ENCODE results near the gene ACP4. TPM values are rescaled to one million over a fixed set of nuclear protein-coding genes. Genes with fewer than 3 reads are reported as not detected.

Gene ACP4
- total and polyA plus RNA-seq, 2 experiments from 2014 or later = not detected

DNA sequence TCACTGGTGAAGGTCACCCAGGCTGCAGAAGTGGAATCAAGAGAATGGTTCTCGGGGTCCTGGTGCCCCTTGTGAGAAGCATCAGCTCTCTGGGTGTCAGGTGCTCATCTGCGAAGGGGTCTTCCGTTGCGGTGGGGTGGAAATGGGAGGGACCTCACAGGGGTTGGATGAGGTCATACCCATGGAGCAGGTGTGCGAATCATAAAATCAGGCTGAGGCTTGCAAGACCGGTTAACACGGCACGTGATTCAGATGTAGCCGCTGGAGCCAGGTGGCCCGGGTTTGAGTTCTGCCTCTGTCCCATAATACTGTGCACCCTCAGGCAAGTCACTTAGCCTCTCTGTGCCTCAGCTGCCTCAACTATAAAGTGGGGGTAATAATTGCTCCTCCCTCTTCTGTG lies 47.1 kb downstream of the ACP4 start:
- H3K9me3 Mint-ChIP-seq = peaks cover 15% of the 10 kb centered on the region
- TF ChIP-seq ZNF331 (CRISPR knock-in tag; IDR thresholded peaks at IDR 0.05; ENCODE audit: low read depth) = no peak
- peaks cover 7% of the 10 kb centered on the region; the same call in 2 of the 3 replicates for H3K4me1 Mint-ChIP-seq
- Histone ChIP-seq H3K27me3 (ENCODE audit: insufficient read depth) (peaks cover 30% of the 10 kb centered on the region), H4K20me1 (replicated peaks; ENCODE audit: insufficient read depth) (no peaks in the 10 kb centered on the region), H3K9me2 (ENCODE audit: insufficient read depth) (0 out of 2 replicates have a peak, but pooled peaks cover 2% of the 10 kb centered on the region), H3K27ac (ENCODE audit: low read depth) (no peak overlapping the region), H3K79me2 (replicated peaks; ENCODE audit: insufficient read depth) (no peaks in the 10 kb centered on the region), H3K4me1 (ENCODE audit: insufficient read depth) (peaks cover 9% of the 10 kb centered on the region), H3K36me3 (ENCODE audit: insufficient read depth) (no peaks in the 10 kb centered on the region), H3K4me2 (no peak overlapping the region), H2AFZ (no peak overlapping the region), H3F3A (replicated peaks; ENCODE audit: low read depth) (0 out of 2 replicates have a peak, but pooled peaks cover 3% of the 10 kb centered on the region), H3K4me3 (no peak overlapping the region)
- H3K4me3 Mint-ChIP-seq = peak overlapping the region; percentile 84; the same call in 1 of the 3 replicates
- H3K36me3 Mint-ChIP-seq (ENCODE audit: low read depth) = no peaks in the 10 kb centered on the region; the same call in 2 of the 3 replicates
- ATAC-seq (no peak), DNase-seq (ENCODE audit: low spot score) (no peak)
- H3K27ac Mint-ChIP-seq = no peak overlapping the region
- H3K27me3 Mint-ChIP-seq (ENCODE audit: insufficient read depth, low read depth, poor library complexity) = peaks cover 24% of the 10 kb centered on the region

- Histone ChIP-seq H2AFZ (peak overlapping the region; percentile 59; the same call in 1 of the 2 replicates), H3F3A (replicated peaks; ENCODE audit: low read depth) (0 out of 2 replicates have a peak, but pooled peaks cover 3% of the 10 kb centered on the region), H3K4me2 (peak overlapping the region; percentile 14; the same call in 1 of the 2 replicates), H3K79me2 (replicated peaks; ENCODE audit: insufficient read depth) (no peaks in the 10 kb centered on the region), H4K20me1 (replicated peaks; ENCODE audit: insufficient read depth) (no peaks in the 10 kb centered on the region), H3K27me3 (ENCODE audit: insufficient read depth) (peaks cover 32% of the 10 kb centered on the region), H3K36me3 (ENCODE audit: insufficient read depth) (no peaks in the 10 kb centered on the region), H3K9me2 (ENCODE audit: insufficient read depth) (0 out of 2 replicates have a peak, but pooled peaks cover 2% of the 10 kb centered on the region), H3K27ac (ENCODE audit: low read depth) (no peak overlapping the region), H3K4me3 (no peak overlapping the region), H3K4me1 (ENCODE audit: insufficient read depth) (peaks cover 9% of the 10 kb centered on the region)
- peak; percentile 7; the same call in 1 of the 3 replicates for ATAC-seq
- no peak for TF ChIP-seq POLR2AphosphoS5 (IDR thresholded peaks at IDR 0.05; ENCODE audit: low read depth)
- TF ChIP-seq ZNF462 (CRISPR knock-in tag; IDR thresholded peaks at IDR 0.05) = no peak
- peak; percentile 45 to 65 for TF ChIP-seq CTCF (conservative IDR thresholded peaks at IDR 0.05; ENCODE audit: low read depth in 2 of 2)
- peak; percentile 65 for DNase-seq (ENCODE audit: low spot score)
- H3K4me1 Mint-ChIP-seq = peaks cover 7% of the 10 kb centered on the region; the same call in 2 of the 3 replicates
- H3K36me3 Mint-ChIP-seq (ENCODE audit: low read depth) = no peaks in the 10 kb centered on the region; the same call in 2 of the 3 replicates
- no peak overlapping the region for H3K4me3 Mint-ChIP-seq
- H3K27me3 Mint-ChIP-seq (ENCODE audit: insufficient read depth, low read depth, poor library complexity) = peaks cover 24% of the 10 kb centered on the region
- H3K9me3 Mint-ChIP-seq = peaks cover 24% of the 10 kb centered on the region
- no peak overlapping the region for H3K27ac Mint-ChIP-seq
These were observed 48.0 kb downstream of the ACP4 start for GRCh38 chr19:50838239-50838638.

Data from GM23338 (cell line).